ENCODE data around the gene ZNF280A. TPM values are rescaled to one million over a fixed set of nuclear protein-coding genes. Genes with fewer than 3 reads are reported as not detected.
"Not testable (repeated sequence)": the region's sequence is repeated elsewhere in the genome, so short reads cannot be mapped to it uniquely, and the experiment has no call there.

Gene ZNF280A
- polyA plus RNA-seq, 1 donor from 2014 or later, result not detected

- H4K20me1 ChIP-seq (ENCODE audit: insufficient read depth); H3K36me3 ChIP-seq (ENCODE audit: insufficient read depth, low read length); H3F3A ChIP-seq (ENCODE audit: insufficient read depth, low read length, poor library complexity, severe bottlenecking); H3K4me3 ChIP-seq (ENCODE audit: low read length); H3K9me2 ChIP-seq (ENCODE audit: insufficient read depth, low read length); H3K4me2 ChIP-seq (ENCODE audit: low read length); H3K79me2 ChIP-seq (replicated peaks; ENCODE audit: insufficient read depth, low read length); H3K27ac ChIP-seq (ENCODE audit: low read length); H3K27me3 ChIP-seq (ENCODE audit: insufficient read depth, low read depth, low read length); H3K9ac ChIP-seq (ENCODE audit: low read length); H3K9me3 ChIP-seq (ENCODE audit: low read length); H2AFZ ChIP-seq (ENCODE audit: low read depth, low read length): not testable (repeated sequence)
Observed at GRCh38 chr22:22468794-22469469, 51.1 kb downstream of the ZNF280A start.

- no peak overlapping the region for H2AFZ ChIP-seq (ENCODE audit: low read depth, low read length)
- TF ChIP-seq, protein P1, sequence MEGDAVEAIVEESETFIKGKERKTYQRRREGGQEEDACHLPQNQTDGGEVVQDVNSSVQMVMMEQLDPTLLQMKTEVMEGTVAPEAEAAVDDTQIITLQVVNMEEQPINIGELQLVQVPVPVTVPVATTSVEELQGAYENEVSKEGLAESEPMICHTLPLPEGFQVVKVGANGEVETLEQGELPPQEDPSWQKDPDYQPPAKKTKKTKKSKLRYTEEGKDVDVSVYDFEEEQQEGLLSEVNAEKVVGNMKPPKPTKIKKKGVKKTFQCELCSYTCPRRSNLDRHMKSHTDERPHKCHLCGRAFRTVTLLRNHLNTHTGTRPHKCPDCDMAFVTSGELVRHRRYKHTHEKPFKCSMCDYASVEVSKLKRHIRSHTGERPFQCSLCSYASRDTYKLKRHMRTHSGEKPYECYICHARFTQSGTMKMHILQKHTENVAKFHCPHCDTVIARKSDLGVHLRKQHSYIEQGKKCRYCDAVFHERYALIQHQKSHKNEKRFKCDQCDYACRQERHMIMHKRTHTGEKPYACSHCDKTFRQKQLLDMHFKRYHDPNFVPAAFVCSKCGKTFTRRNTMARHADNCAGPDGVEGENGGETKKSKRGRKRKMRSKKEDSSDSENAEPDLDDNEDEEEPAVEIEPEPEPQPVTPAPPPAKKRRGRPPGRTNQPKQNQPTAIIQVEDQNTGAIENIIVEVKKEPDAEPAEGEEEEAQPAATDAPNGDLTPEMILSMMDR (IDR thresholded peaks at IDR 0.05; ENCODE audit: poor library complexity, severe bottlenecking), result no peak
- no peak for TF ChIP-seq MXI1 (conservative IDR thresholded peaks at IDR 0.05; ENCODE audit: poor library complexity, severe bottlenecking)
- no peak for TF ChIP-seq EZH2 (IDR thresholded peaks at IDR 0.05; ENCODE audit: borderline replicate concordance, insufficient read depth, low read length, poor library complexity, severe bottlenecking)
- no peak for TF ChIP-seq EP300 (conservative IDR thresholded peaks at IDR 0.05; ENCODE audit: poor library complexity, severe bottlenecking)
- no peak for TF ChIP-seq POLR2AphosphoS5 (IDR thresholded peaks at IDR 0.05)
- no peak for TF ChIP-seq RAD21 (conservative IDR thresholded peaks at IDR 0.05)
- TF ChIP-seq SMC3 (conservative IDR thresholded peaks at IDR 0.05; ENCODE audit: poor library complexity), result no peak
- no peaks in the 10 kb centered on the region for H3K27me3 ChIP-seq (ENCODE audit: insufficient read depth, low read depth, low read length)
Observed at GRCh38 chr22:22467112-22467511, 53.0 kb downstream of the ZNF280A start.

DNA sequence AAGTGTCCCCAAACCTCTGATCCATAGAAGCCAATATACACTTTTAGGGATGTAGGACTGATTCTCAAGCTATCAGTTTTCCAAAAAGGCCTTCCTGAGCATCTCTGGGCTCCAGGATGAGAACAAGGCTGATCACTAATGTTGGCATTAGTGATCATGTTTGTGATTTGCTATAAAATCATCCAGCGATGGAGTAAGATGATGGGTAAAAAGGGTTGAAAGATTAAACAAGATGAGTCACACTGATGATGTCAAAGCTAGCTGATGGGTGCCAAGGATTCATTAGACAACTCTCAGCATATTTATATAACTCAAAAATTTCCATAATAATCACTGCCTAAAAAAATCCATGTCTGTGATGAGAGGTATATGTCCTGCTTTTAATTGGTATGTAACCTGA lies 54.3 kb downstream of the ZNF280A start:
- no peaks in the 10 kb centered on the region for H3F3A ChIP-seq (ENCODE audit: insufficient read depth, low read length, poor library complexity, severe bottlenecking)
- H3K27me3 ChIP-seq (ENCODE audit: insufficient read depth, low read depth, low read length), result no peaks in the 10 kb centered on the region
- H3K4me3 ChIP-seq (ENCODE audit: low read length), result no peak overlapping the region
- no peak overlapping the region for H3K27ac ChIP-seq (ENCODE audit: low read length)
- H3K79me2 ChIP-seq (replicated peaks; ENCODE audit: insufficient read depth, low read length), result no peaks in the 10 kb centered on the region
- no peaks in the 10 kb centered on the region for H3K9me2 ChIP-seq (ENCODE audit: insufficient read depth, low read length)
- H4K20me1 ChIP-seq (ENCODE audit: insufficient read depth), result no peaks in the 10 kb centered on the region
- no peaks in the 10 kb centered on the region for H3K9me3 ChIP-seq (ENCODE audit: low read length)
- H3K9ac ChIP-seq (ENCODE audit: low read length), result no peak overlapping the region
- H3K36me3 ChIP-seq (ENCODE audit: insufficient read depth, low read length), result no peaks in the 10 kb centered on the region
- H2AFZ ChIP-seq (ENCODE audit: low read depth, low read length), result no peak overlapping the region
- TF ChIP-seq TAF1 (IDR thresholded peaks at IDR 0.05; ENCODE audit: low read depth), result no peak
- TF ChIP-seq EZH2 (IDR thresholded peaks at IDR 0.05; ENCODE audit: borderline replicate concordance, insufficient read depth, low read length, poor library complexity, severe bottlenecking), result no peak
- no peak for TF ChIP-seq POLR2AphosphoS5 (IDR thresholded peaks at IDR 0.05)
- TF ChIP-seq MXI1 (conservative IDR thresholded peaks at IDR 0.05; ENCODE audit: poor library complexity, severe bottlenecking), result no peak
- no peak for TF ChIP-seq RAD21 (conservative IDR thresholded peaks at IDR 0.05)
- H3K4me2 ChIP-seq (ENCODE audit: low read length), result no peak overlapping the region

More at GRCh38 chr22:22467112-22467511, 53.0 kb downstream of the ZNF280A start:
- H3F3A ChIP-seq (ENCODE audit: insufficient read depth, low read length, poor library complexity, severe bottlenecking), result no peaks in the 10 kb centered on the region
- H3K4me3 ChIP-seq (ENCODE audit: low read length), result no peak overlapping the region
- H3K27ac ChIP-seq (ENCODE audit: low read length), result no peak overlapping the region
- no peak overlapping the region for H3K9ac ChIP-seq (ENCODE audit: low read length)
- no peak overlapping the region for H3K4me2 ChIP-seq (ENCODE audit: low read length)
- H3K36me3 ChIP-seq (ENCODE audit: insufficient read depth, low read length), result no peaks in the 10 kb centered on the region
- H4K20me1 ChIP-seq (ENCODE audit: insufficient read depth), result no peaks in the 10 kb centered on the region
- H3K79me2 ChIP-seq (replicated peaks; ENCODE audit: insufficient read depth, low read length), result no peaks in the 10 kb centered on the region
- H3K9me3 ChIP-seq (ENCODE audit: low read length), result no peaks in the 10 kb centered on the region
- no peaks in the 10 kb centered on the region for H3K9me2 ChIP-seq (ENCODE audit: insufficient read depth, low read length)
